ENCODE measurements around the gene JADE3.

Gene JADE3

GRCh38 chrX:47098338-47099094, 186.3 kb downstream of the JADE3 start:
- TF ChIP-seq, protein P1, sequence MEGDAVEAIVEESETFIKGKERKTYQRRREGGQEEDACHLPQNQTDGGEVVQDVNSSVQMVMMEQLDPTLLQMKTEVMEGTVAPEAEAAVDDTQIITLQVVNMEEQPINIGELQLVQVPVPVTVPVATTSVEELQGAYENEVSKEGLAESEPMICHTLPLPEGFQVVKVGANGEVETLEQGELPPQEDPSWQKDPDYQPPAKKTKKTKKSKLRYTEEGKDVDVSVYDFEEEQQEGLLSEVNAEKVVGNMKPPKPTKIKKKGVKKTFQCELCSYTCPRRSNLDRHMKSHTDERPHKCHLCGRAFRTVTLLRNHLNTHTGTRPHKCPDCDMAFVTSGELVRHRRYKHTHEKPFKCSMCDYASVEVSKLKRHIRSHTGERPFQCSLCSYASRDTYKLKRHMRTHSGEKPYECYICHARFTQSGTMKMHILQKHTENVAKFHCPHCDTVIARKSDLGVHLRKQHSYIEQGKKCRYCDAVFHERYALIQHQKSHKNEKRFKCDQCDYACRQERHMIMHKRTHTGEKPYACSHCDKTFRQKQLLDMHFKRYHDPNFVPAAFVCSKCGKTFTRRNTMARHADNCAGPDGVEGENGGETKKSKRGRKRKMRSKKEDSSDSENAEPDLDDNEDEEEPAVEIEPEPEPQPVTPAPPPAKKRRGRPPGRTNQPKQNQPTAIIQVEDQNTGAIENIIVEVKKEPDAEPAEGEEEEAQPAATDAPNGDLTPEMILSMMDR (IDR thresholded peaks at IDR 0.05; ENCODE audit: insufficient read depth, low read depth, low read length, missing control alignments): no peak
- H3K4me3 ChIP-seq (ENCODE audit: low read length): no peak overlapping the region
- DNase-seq (ENCODE audit: low read depth): no peak

DNA sequence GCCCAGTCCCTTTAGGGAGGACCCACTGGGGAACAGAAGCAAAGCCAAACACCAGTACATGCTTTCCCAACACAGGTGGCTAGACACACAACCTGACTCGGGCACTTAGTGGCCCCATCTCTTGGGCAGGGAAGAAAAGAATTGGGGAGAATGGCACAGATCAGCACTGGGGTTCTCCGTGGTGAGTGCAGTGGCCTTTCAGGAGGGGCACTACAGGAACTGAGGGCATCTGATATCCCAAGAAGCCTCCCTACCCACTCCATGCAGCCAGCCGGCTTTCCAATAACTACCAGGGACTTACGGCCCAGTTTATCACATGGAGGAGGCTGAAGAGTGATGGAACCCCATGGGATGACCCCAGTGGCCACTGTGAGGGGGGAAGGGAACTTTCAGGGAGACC, 189.0 kb downstream of the JADE3 start:
- no peak for DNase-seq (ENCODE audit: low read depth)
- no peak overlapping the region for H3K4me3 ChIP-seq (ENCODE audit: low read length)
- TF ChIP-seq, protein P1 (IDR thresholded peaks at IDR 0.05; ENCODE audit: insufficient read depth, low read depth, low read length, missing control alignments): no peak

All from epithelial cell of esophagus (primary cell).